Activated naive CD8-positive, alpha-beta T cell treated with anti-CD3 and anti-CD28 coated beads, Interleukin-2, amount 50 U/mL, for 24 hours (primary cell): ENCODE data around the gene NFIC.
"Not testable (repeated sequence)": the region's sequence is repeated elsewhere in the genome, so short reads cannot be mapped to it uniquely, and the experiment has no call there.

Experiments used
- ATAC-seq: fragments of 150-1000 bp; cut with Tn5 transposase; one replicate; pipeline ENCODE4 v1.10.0; 2021
- DNase-seq: peaks from one replicate; pipeline ENCODE4 v3.0.0; 2021
- H3K27ac Mint-ChIP-seq: one replicate; pipeline ENCODE4 v1.8.0; 2021; ENCODE audit warnings: mild to moderate bottlenecking, mixed read lengths
- H3K27me3 Mint-ChIP-seq: one replicate; pipeline ENCODE4 v1.8.0; 2021; ENCODE audit warnings: mixed read lengths
- H3K36me3 Mint-ChIP-seq: one replicate; pipeline ENCODE4 v1.8.0; 2021; ENCODE audit warnings: low read depth, mixed read lengths
- H3K4me1 Mint-ChIP-seq: one replicate; pipeline ENCODE4 v1.8.0; 2021; ENCODE audit warnings: mixed read lengths
- H3K4me3 Mint-ChIP-seq: one replicate; pipeline ENCODE4 v1.8.0; 2021; ENCODE audit warnings: mild to moderate bottlenecking, moderate library complexity, mixed read lengths
- H3K9me3 Mint-ChIP-seq: one replicate; pipeline ENCODE4 v1.8.0; 2021; ENCODE audit warnings: mixed read lengths

NFIC gene

DNA sequence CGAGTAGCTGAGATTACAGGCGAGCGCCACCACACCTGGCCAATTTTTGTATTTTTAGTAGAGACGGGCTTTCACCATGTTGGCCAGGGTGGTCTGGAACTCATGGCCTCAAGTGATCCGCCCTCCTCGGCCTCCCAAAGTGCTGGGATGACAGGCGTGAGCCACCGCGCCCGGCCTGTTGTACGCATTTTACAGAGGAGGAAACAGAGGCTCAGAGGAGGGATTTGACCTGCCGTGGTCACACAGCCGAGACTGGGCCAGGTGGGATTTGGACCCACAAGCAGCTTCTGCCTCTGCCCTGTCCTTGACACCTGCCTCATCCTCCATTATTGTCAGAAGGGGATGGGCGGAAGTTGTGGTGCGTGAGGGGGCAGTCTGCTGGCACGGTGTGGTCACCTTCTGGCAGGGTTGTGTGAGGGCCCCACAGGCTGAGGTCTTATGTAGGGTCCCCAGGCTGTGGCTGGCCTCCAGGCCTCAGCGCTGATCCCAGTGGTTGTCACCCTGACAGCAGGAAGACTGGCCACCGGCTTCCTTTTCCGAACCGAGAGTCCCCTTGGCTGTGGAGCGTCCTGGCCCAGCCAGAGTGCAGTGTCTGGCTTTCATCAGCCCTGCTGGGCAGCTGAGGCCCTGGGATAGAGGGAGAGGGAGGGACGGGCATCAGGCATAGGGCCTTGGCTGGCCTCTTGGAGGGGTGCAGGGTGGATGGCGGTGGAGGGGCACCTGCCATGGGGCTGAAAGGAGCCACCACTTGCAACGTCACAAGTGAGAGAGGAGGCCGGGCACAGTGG is 20.3 kb downstream of the NFIC start:
- H3K27ac Mint-ChIP-seq: no peak overlapping the region
- no peaks in the 10 kb centered on the region for H3K27me3 Mint-ChIP-seq
- peaks cover 4% of the 10 kb centered on the region for H3K36me3 Mint-ChIP-seq
- ATAC-seq (no peak), DNase-seq (no peak)
- H3K4me1 Mint-ChIP-seq: peaks cover 8% of the 10 kb centered on the region
- no peaks in the 10 kb centered on the region for H3K9me3 Mint-ChIP-seq
- no peak overlapping the region for H3K4me3 Mint-ChIP-seq

DNA sequence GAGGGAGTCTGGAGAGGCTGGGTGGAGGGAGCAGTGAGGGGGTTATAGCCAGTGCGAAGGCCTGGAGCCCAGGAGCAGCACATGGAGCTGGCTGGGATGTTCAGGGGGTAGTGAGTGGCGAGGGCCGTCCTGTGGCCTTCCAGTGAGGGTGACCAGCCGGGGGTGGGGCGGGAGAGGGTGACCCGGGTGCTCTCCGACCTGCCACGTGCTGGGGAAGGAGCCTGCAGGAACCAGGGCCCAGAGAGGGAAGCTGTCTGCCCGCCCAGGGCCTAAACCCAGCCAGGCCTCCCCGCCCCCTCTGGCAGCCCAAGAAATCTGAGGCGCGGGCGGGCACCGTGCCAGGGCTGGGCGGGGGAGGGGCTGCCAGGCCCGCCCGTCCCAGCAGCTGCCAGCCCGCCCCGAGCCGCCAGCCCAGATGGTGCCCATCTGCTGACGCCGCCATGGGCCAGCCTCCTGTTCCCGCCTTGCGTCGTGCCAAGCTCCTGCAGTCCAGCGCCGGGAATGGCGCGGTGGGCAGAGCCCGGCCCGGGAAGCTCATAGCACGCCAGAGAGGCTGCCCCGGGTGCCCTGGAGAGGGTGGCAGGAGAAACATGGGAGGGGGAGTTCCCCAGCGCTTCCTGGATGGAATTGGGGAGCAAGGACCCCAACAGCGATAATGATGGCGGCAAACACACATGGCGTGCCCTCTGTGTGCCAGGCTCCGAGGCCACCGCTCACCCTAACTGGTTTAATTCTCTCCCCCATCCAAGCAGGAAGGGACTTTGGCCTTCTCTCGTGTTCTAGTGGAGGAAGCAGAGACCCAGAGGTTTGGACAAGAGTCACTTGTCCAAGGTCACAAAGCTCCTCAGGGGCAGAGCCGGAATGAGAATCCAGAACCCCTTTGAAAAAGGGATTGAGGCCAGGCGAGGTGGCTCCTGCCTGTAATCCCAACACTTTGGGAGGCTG is 21.5 kb downstream of the NFIC start:
- H3K4me3 Mint-ChIP-seq: no peak overlapping the region
- H3K27ac Mint-ChIP-seq: no peak overlapping the region
- no peak for DNase-seq
- ATAC-seq: no peak
- peaks cover 5% of the 10 kb centered on the region for H3K4me1 Mint-ChIP-seq
- H3K9me3 Mint-ChIP-seq: no peaks in the 10 kb centered on the region
- H3K27me3 Mint-ChIP-seq: no peaks in the 10 kb centered on the region
- no peaks in the 10 kb centered on the region for H3K36me3 Mint-ChIP-seq

DNA sequence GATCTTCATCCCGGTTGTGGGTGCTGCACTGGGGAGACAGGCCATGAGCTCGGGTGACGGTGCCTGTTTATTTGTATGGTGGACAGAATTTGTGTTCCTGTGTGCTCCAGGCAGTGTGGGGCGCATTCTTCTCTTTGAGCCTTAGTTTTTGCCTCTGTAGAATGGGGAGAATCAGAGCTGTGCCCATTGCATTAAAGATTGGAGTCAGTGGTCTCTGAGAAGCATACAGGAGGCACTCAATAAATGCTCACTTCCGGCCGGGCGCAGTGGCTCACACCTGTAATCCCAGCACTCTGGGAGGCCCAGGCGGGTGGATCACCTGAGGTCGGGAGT is 23.0 kb downstream of the NFIC start:
- H3K9me3 Mint-ChIP-seq: no peaks in the 10 kb centered on the region
- H3K4me3 Mint-ChIP-seq: no peak overlapping the region
- peaks cover 5% of the 10 kb centered on the region for H3K4me1 Mint-ChIP-seq
- no peaks in the 10 kb centered on the region for H3K27me3 Mint-ChIP-seq
- no peaks in the 10 kb centered on the region for H3K36me3 Mint-ChIP-seq
- ATAC-seq (no peak), DNase-seq (no peak)
- H3K27ac Mint-ChIP-seq: no peak overlapping the region

DNA sequence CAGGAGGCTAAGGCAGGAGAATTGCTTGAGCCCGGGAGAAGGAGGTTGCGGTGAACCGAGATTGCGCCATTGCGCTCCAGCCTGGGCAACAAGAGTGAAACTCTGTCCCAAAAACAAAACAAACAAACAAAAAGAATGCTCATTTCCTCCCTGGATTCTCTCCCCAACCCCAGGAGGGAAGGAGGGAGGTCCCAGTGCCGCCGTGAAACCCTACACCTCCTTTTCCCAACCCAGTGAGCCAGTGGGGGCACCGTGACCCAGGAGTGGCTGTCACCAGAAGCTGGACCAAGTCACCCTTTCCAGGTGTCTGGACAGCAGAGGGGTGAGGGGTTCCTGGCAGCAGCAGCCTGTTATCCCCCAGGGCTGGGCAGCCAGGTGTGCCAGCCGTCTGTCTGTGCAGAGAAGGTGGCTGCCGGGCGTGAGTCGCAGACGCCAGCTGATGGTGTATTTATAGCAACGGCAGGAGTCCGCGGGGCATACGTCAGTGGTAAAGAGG is 23.5 kb downstream of the NFIC start:
- H3K27me3 Mint-ChIP-seq: no peaks in the 10 kb centered on the region
- no peaks in the 10 kb centered on the region for H3K36me3 Mint-ChIP-seq
- ATAC-seq (no peak), DNase-seq (no peak)
- no peak overlapping the region for H3K27ac Mint-ChIP-seq
- no peaks in the 10 kb centered on the region for H3K9me3 Mint-ChIP-seq
- H3K4me1 Mint-ChIP-seq: peaks cover 5% of the 10 kb centered on the region
- H3K4me3 Mint-ChIP-seq: no peak overlapping the region

DNA sequence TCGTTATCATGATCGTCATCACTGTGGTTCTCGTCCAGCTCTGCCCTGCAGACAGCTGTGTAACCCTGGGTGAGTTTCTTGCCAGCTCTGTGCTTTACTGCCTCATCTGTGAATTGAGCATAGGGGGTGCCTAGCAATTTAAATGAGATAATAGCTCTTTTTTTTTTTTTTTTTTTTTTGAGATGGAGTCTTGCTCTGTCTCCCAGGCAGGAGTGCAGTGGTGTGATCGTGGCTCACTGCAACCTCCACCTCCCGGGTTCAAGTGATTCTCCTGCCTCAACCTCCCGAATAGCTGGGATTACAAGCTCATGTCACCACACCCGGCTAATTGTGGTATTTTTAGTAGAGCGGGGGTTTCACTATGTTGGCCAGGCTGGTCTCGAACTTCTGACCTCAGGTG is 25.5 kb downstream of the NFIC start:
- H3K9me3 Mint-ChIP-seq, H3K36me3 Mint-ChIP-seq, H3K27ac Mint-ChIP-seq, H3K4me3 Mint-ChIP-seq, ATAC-seq, H3K4me1 Mint-ChIP-seq, DNase-seq, H3K27me3 Mint-ChIP-seq: not testable (repeated sequence)

DNA sequence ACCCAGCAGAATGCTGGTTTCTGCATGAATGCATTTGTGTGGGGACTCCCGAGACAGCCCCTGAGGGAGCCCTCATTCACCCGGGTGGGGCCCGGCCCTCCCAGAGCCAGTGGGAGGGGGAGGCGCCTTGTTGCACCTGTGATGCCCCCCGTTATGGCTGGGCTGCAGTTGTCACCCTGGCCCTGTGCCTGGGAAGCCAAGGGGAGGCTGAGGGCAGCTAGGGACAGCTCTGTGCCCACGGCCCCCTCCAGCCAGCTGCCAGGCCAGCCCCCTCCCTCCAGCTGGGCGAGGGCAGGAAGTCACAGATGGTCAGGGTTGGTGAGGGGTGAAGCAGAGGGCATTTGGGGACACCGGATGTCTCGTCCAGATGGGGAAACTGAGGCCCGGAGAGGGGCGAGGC is 26.1 kb downstream of the NFIC start:
- Mint-ChIP-seq H3K9me3 (no peaks in the 10 kb centered on the region), H3K4me1 (peaks cover 5% of the 10 kb centered on the region), H3K36me3 (no peaks in the 10 kb centered on the region), H3K27ac (no peak overlapping the region), H3K27me3 (no peaks in the 10 kb centered on the region), H3K4me3 (no peak overlapping the region)
- no peak for DNase-seq
- ATAC-seq: no peak

DNA sequence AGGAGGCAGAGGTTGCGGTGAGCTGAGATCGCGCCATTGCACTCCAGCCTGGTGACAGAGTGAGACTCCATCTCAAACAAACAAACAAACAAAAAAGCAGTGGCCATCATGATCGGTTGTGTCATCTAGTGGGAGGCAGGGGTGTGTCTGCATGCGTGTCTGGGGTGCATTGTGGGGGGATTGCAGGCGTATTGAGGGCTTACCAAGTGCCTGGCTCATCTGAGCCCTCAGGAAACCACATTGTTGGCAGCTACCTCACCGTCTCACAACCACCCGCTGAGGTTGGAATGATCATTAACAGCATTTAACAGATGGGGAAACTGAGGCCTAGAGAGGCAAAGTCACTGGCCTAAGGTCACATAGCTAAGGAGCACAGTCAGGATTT is 30.5 kb downstream of the NFIC start:
- DNase-seq: no peak
- Mint-ChIP-seq H3K9me3 (no peaks in the 10 kb centered on the region), H3K27me3 (no peaks in the 10 kb centered on the region), H3K4me1 (no peaks in the 10 kb centered on the region), H3K4me3 (no peak overlapping the region), H3K36me3 (peaks cover 2% of the 10 kb centered on the region), H3K27ac (no peak overlapping the region)
- no peak for ATAC-seq

DNA sequence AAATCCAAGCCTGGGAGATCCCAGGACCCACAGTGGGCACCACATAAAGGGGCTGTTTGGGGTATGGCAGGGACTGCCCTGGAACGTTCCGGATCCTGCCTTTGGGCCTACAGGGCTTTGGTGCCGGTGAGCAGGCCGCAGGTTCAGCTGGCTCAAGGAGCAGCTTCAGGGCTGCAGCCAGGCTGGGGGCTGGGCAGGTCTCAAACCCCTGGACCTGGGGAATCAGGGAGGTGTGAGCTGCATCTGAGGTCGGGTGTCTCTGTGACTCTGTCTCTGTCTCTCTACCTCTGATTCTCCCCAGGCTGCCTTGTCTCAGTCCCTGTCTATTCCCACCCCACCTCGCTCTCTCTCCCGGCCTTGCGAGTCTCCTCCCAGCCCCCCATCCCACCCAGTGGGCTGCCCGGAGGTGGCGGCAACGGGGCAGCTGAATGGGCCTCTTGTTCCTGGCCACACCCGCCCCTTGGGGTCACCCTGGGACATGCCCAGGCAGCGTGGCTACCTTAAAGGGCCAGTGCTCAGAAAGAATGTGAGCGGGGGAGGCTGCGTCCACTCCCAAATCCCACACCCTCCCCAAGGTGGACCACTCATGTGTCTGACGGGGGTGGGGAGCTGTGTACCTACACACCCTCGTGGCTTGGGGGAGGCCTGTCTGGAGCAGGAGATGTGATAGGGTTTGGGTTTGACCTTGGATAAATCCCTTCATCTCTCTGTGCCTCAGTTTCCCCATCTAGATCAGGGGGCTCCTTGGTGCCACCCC is 31.1 kb downstream of the NFIC start:
- no peaks in the 10 kb centered on the region for H3K27me3 Mint-ChIP-seq
- peaks cover 2% of the 10 kb centered on the region for H3K36me3 Mint-ChIP-seq

DNA sequence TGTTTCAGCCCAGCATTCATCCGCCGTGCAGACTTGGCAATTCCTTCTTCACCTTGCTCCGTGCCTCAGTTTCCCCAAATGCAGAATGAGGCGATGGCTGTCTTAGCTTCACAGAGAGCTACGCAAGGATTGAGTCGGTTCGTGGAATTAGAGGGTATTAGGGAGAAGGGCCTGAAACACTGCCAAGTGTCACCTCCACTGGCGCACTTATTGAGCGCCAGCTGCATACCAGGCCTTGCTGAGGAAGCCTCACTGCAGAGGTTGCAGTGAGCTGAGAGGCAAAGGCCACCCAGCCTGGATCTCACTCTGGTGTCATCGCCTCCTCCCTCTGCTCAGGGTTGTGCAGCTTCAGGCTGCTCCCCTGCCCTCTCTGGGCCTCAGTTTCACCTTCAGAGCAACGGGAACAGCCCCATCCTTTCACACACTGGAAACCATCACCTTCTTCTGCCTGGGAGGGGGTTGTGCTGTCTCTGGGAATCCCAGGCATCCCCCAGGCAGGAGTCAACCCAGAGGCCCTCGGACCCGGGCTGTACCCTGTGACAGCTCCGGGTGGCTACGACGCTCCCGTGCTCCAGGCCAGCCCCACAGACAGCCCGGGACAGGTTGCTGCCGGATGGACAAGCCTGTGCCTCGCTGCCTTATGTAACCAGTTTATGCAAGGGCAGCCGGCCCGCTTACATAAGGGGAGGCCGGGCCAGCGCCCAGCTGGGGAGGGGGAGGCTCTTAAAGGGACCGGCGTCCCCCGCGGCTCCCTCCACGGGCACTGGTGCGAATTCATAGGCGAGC is 31.9 kb downstream of the NFIC start:
- H3K4me3 Mint-ChIP-seq: no peak overlapping the region
- no peak overlapping the region for H3K27ac Mint-ChIP-seq
- DNase-seq: no peak
- peak; percentile 24 for ATAC-seq
- peaks cover 2% of the 10 kb centered on the region for H3K36me3 Mint-ChIP-seq
- H3K4me1 Mint-ChIP-seq: no peaks in the 10 kb centered on the region
- H3K27me3 Mint-ChIP-seq: no peaks in the 10 kb centered on the region
- no peaks in the 10 kb centered on the region for H3K9me3 Mint-ChIP-seq

More for the DNA sequence above, 31.1 kb downstream of the NFIC start:
- Mint-ChIP-seq H3K9me3 (no peaks in the 10 kb centered on the region), H3K4me3 (no peak overlapping the region), H3K27ac (no peak overlapping the region), H3K4me1 (no peaks in the 10 kb centered on the region)
- DNase-seq (no peak), ATAC-seq (no peak)

DNA sequence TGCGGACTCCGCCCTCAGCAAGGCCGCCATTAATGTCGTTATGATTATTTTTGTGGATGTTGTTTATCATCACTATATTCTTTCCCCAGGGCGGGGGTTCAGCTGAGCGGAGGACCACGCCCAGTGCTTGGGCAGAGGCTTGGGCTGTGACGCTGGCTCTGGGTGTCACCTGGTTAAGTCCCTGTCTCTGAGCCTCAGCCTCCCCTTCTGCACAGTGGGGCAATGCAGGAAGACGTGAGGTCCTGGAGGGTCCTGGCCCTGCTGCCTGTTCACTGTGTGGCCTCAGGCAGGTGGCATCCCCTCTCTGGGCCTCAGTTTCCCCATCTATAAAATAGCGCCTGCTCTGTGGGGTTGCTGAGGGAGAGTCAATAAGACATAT is 32.5 kb downstream of the NFIC start:
- Mint-ChIP-seq H3K27me3 (no peaks in the 10 kb centered on the region), H3K27ac (no peak overlapping the region), H3K36me3 (peaks cover 2% of the 10 kb centered on the region), H3K4me3 (no peak overlapping the region), H3K9me3 (no peaks in the 10 kb centered on the region), H3K4me1 (no peaks in the 10 kb centered on the region)
- no peak for DNase-seq
- no peak for ATAC-seq

DNA sequence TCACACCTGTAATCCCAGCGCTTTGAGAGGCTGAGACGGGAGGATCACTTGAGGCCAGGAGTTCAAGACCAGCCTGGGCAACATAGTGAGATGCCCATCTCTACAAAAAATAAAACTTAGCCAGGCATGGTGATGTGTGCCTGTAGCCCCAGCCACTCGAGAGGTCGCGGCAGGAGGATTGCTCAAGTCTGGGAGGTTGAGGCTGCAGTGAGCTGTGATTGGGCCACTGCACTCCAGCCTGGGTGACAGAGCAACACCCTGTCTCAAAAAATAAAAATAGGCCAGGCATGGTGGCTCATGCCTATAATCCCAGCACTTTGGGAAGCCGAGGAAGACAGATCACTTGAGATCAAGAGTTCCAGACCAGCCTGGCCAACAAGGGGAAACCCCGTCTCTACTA is 32.9 kb downstream of the NFIC start:
- H3K4me1 Mint-ChIP-seq, H3K27ac Mint-ChIP-seq, H3K9me3 Mint-ChIP-seq, H3K36me3 Mint-ChIP-seq, DNase-seq, ATAC-seq, H3K27me3 Mint-ChIP-seq, H3K4me3 Mint-ChIP-seq: not testable (repeated sequence)

DNA sequence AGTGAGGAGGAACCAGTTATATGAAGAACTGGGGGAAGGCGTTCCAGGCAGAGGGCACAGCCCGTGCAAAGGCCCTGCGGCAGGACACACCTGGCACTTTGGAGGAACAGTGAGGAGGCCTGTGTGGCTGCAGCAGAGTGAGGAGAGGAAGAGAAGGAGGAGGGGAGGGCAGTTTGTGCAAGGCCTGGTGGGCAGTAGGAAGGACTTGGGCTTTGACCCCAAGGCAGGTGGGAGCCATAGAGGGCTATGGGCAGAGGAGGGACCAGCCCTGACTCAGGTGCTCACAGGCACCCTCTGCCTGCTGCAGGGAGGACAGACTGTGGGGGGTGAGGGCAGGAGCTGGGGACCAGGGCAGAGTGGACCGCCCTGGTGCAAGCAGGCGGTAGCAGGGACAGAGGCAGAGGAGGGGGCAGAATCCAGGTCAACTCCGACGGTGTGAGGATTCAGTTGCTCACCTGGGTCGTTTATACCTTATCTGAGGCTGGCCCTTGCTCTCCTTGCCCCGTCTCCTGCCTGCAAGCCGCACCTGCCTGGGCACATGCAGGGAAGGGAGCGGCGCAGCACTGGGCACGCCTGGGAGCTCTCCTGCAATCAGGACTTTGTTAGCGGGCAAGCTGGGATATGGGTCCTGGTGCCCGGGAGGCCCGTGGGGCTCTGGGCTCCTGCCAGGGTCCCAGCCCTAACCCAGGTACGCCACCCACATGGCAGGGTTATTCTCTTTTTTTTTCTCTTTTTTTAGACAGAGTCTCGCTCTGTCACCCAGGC is 34.8 kb downstream of the NFIC start:
- Mint-ChIP-seq H3K9me3 (no peaks in the 10 kb centered on the region), H3K36me3 (peaks cover 2% of the 10 kb centered on the region), H3K27me3 (no peaks in the 10 kb centered on the region), H3K4me3 (no peak overlapping the region), H3K4me1 (no peaks in the 10 kb centered on the region), H3K27ac (no peak overlapping the region)
- DNase-seq: no peak
- ATAC-seq: no peak

DNA sequence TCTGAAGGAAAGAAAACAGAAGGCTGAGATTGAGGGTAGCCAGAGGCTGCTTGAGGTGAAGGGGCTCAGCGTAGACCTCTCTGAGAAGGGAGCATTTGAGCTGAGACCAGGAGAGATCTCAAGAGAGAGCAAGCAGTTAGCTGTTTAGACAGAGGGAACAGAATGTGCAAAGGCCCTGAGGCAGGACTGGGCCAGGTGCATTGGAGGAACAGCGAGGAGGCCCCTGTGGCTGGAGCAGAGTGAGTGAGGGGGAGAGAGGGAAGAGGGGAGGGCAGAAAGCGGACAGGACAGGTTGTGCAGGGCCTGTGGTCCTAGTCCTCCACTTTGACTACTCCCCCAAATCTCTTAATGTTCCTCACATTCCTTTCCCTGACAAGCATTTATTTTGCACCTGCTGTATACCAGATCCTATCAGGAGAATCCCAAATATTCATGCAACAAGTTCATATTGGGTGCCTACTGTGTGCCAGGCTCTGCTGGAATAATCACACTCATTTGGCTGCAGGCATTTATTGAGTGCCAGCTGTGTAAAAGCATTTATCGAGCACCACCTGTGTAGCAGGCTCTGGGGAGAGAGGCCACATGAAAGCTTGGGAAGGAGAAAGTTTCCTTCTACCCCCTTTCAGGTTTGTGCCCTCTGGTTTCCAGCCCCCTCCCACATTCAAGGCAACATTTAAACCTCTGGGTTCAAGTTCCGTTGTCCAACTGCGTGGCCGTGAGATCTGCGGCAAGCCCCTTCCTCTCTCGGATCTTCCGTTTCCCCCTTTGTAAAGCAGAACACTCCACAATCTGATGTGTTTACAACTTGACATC is 36.5 kb downstream of the NFIC start:
- Mint-ChIP-seq H3K27ac (no peak overlapping the region), H3K27me3 (no peaks in the 10 kb centered on the region), H3K4me1 (no peaks in the 10 kb centered on the region), H3K36me3 (peaks cover 2% of the 10 kb centered on the region), H3K4me3 (no peak overlapping the region), H3K9me3 (no peaks in the 10 kb centered on the region)
- ATAC-seq: no peak
- DNase-seq: no peak
